ENCODE measurements around the gene STRIP1.

The STRIP1 gene
- 83.0 to 125 (median 101) reads per million in 9 experiments for total RNA-seq

GRCh38 chr1:110034451-110035235 lies at the start of gene STRIP1:
Gene STRIP1, plus strand, starts transcription at chr1:110034624. Its CDS starts 14 bp downstream, at chr1:110034638.
- Mint-ChIP-seq H3K9me3 (no peaks in the 10 kb centered on the region), H3K27ac (peak within 1 kb of the TSS; percentile 80 to 89), H3K4me1 (ENCODE audit: low read depth in 2 of 2) (peaks cover 28 to 29% of the 10 kb centered on the region in 2 donors), H3K4me3 (peak within 1 kb of the TSS; percentile 77 to 90), H3K27me3 (no peaks in the 10 kb centered on the region), H3K36me3 (ENCODE audit: insufficient read depth) (peaks cover 28% of the 10 kb centered on the region)
- DNase-seq (peak; percentile 90 to 92 (median 90)), ATAC-seq (replicated peaks) (peak; percentile 94)

- peaks cover 0 to 10% of the 10 kb centered on the region in 2 donors for H3K27me3 Mint-ChIP-seq
- no peak for DNase-seq
- peaks cover 28 to 40% of the 10 kb centered on the region in 2 donors for H3K4me1 Mint-ChIP-seq (ENCODE audit: low read depth in 2 of 2)
- H3K36me3 Mint-ChIP-seq (ENCODE audit: insufficient read depth): peaks cover 12% of the 10 kb centered on the region
- H3K27ac Mint-ChIP-seq: peak overlapping the region; percentile 99
- ATAC-seq (replicated peaks): no peak
- H3K4me3 Mint-ChIP-seq: peak overlapping the region; percentile 98 to 99
- no peaks in the 10 kb centered on the region for H3K9me3 Mint-ChIP-seq
These were observed 49.0 kb upstream of the STRIP1 start for GRCh38 chr1:109985247-109986053.

- Mint-ChIP-seq H3K9me3 (no peaks in the 10 kb centered on the region), H3K27ac (peak overlapping the region; percentile 99), H3K4me3 (peak overlapping the region; percentile 98 to 99), H3K36me3 (ENCODE audit: insufficient read depth) (peaks cover 12% of the 10 kb centered on the region), H3K4me1 (ENCODE audit: low read depth in 2 of 2) (peaks cover 28 to 44% of the 10 kb centered on the region in 2 donors), H3K27me3 (peaks cover 0 to 4% of the 10 kb centered on the region in 2 donors)
- no peak for ATAC-seq (replicated peaks)
- DNase-seq: no peak
These were observed 48.4 kb upstream of the STRIP1 start for GRCh38 chr1:109986054-109986444.

- Mint-ChIP-seq H3K27ac (no peak overlapping the region), H3K4me1 (ENCODE audit: low read depth in 2 of 2) (peaks cover 33 to 57% of the 10 kb centered on the region in 2 donors), H3K36me3 (ENCODE audit: insufficient read depth) (peaks cover 17% of the 10 kb centered on the region), H3K27me3 (no peaks in the 10 kb centered on the region), H3K4me3 (no peak overlapping the region), H3K9me3 (no peaks in the 10 kb centered on the region)
- no peak for ATAC-seq (replicated peaks)
- no peak for DNase-seq
These were observed 46.0 kb upstream of the STRIP1 start for GRCh38 chr1:109988349-109988914.

GRCh38 chr1:109989506-109990301 lies 44.7 kb upstream of the STRIP1 start:
- Mint-ChIP-seq H3K36me3 (ENCODE audit: insufficient read depth) (peaks cover 19% of the 10 kb centered on the region), H3K27me3 (no peaks in the 10 kb centered on the region), H3K27ac (no peak overlapping the region), H3K9me3 (no peaks in the 10 kb centered on the region), H3K4me1 (ENCODE audit: low read depth in 2 of 2) (peaks cover 29 to 59% of the 10 kb centered on the region in 2 donors), H3K4me3 (no peak overlapping the region)
- DNase-seq: no peak
- no peak for ATAC-seq (replicated peaks)

- no peak overlapping the region for H3K4me3 Mint-ChIP-seq
- no peaks in the 10 kb centered on the region for H3K27me3 Mint-ChIP-seq
- no peak for DNase-seq
- ATAC-seq (replicated peaks): no peak
- peaks cover 25 to 56% of the 10 kb centered on the region in 2 donors for H3K4me1 Mint-ChIP-seq (ENCODE audit: low read depth in 2 of 2)
- no peaks in the 10 kb centered on the region for H3K9me3 Mint-ChIP-seq
- H3K27ac Mint-ChIP-seq: no peak overlapping the region
- peaks cover 15% of the 10 kb centered on the region for H3K36me3 Mint-ChIP-seq (ENCODE audit: insufficient read depth)
These were observed 44.1 kb upstream of the STRIP1 start for GRCh38 chr1:109990302-109990653.

- Mint-ChIP-seq H3K27me3 (no peaks in the 10 kb centered on the region), H3K36me3 (ENCODE audit: insufficient read depth) (peaks cover 15% of the 10 kb centered on the region), H3K4me3 (no peak overlapping the region), H3K27ac (no peak overlapping the region), H3K9me3 (no peaks in the 10 kb centered on the region), H3K4me1 (ENCODE audit: low read depth in 2 of 2) (peaks cover 18 to 49% of the 10 kb centered on the region in 2 donors)
- DNase-seq (no peak), ATAC-seq (replicated peaks) (no peak)
These were observed 43.0 kb upstream of the STRIP1 start for GRCh38 chr1:109991400-109991925.

- ATAC-seq (replicated peaks): no peak
- DNase-seq: no peak
- Mint-ChIP-seq H3K27ac (peak overlapping the region in 1 of 2 donors; percentile 72), H3K27me3 (no peaks in the 10 kb centered on the region), H3K4me1 (ENCODE audit: low read depth in 2 of 2) (peaks cover 8 to 34% of the 10 kb centered on the region in 2 donors), H3K9me3 (no peaks in the 10 kb centered on the region), H3K4me3 (no peak overlapping the region), H3K36me3 (ENCODE audit: insufficient read depth) (peaks cover 15% of the 10 kb centered on the region)
These were observed 40.5 kb upstream of the STRIP1 start for GRCh38 chr1:109993885-109994284.

- H3K27me3 Mint-ChIP-seq: no peaks in the 10 kb centered on the region
- H3K9me3 Mint-ChIP-seq: no peaks in the 10 kb centered on the region
- peaks cover 8 to 34% of the 10 kb centered on the region in 2 donors for H3K4me1 Mint-ChIP-seq (ENCODE audit: low read depth in 2 of 2)
- H3K27ac Mint-ChIP-seq: peak overlapping the region in 1 of 2 donors; percentile 72
- ATAC-seq (replicated peaks): no peak
- H3K36me3 Mint-ChIP-seq (ENCODE audit: insufficient read depth): peaks cover 15% of the 10 kb centered on the region
- no peak for DNase-seq
- H3K4me3 Mint-ChIP-seq: no peak overlapping the region
These were observed 39.8 kb upstream of the STRIP1 start for GRCh38 chr1:109994654-109995053.

GRCh38 chr1:109995536-109995935 lies 38.9 kb upstream of the STRIP1 start:
- peaks cover 10% of the 10 kb centered on the region for H3K36me3 Mint-ChIP-seq (ENCODE audit: insufficient read depth)
- H3K4me3 Mint-ChIP-seq: no peak overlapping the region
- no peaks in the 10 kb centered on the region for H3K27me3 Mint-ChIP-seq
- peak overlapping the region in 1 of 2 donors; percentile 25 for H3K27ac Mint-ChIP-seq
- DNase-seq: no peak
- H3K4me1 Mint-ChIP-seq (ENCODE audit: low read depth in 2 of 2): peaks cover 8 to 29% of the 10 kb centered on the region in 2 donors
- no peaks in the 10 kb centered on the region for H3K9me3 Mint-ChIP-seq
- no peak for ATAC-seq (replicated peaks)

- no peaks in the 10 kb centered on the region for H3K9me3 Mint-ChIP-seq
- no peak overlapping the region for H3K27ac Mint-ChIP-seq
- ATAC-seq (replicated peaks) (no peak), DNase-seq (no peak)
- H3K4me3 Mint-ChIP-seq: no peak overlapping the region
- H3K36me3 Mint-ChIP-seq (ENCODE audit: insufficient read depth): peaks cover 8% of the 10 kb centered on the region
- H3K4me1 Mint-ChIP-seq (ENCODE audit: low read depth in 2 of 2): peaks cover 5 to 21% of the 10 kb centered on the region in 2 donors
- no peaks in the 10 kb centered on the region for H3K27me3 Mint-ChIP-seq
These were observed 37.9 kb upstream of the STRIP1 start for GRCh38 chr1:109996476-109996875.

- ATAC-seq (replicated peaks): no peak
- no peak for DNase-seq
- Mint-ChIP-seq H3K4me3 (no peak overlapping the region), H3K27ac (no peak overlapping the region), H3K36me3 (ENCODE audit: insufficient read depth) (peaks cover 7% of the 10 kb centered on the region), H3K27me3 (no peaks in the 10 kb centered on the region), H3K9me3 (no peaks in the 10 kb centered on the region), H3K4me1 (ENCODE audit: low read depth in 2 of 2) (peaks cover 3 to 15% of the 10 kb centered on the region in 2 donors)
These were observed 37.1 kb upstream of the STRIP1 start for GRCh38 chr1:109997204-109997866.

All from effector memory CD8-positive, alpha-beta T cell (primary cell).